ENCODE measurements around the gene DUSP7.

DNA sequence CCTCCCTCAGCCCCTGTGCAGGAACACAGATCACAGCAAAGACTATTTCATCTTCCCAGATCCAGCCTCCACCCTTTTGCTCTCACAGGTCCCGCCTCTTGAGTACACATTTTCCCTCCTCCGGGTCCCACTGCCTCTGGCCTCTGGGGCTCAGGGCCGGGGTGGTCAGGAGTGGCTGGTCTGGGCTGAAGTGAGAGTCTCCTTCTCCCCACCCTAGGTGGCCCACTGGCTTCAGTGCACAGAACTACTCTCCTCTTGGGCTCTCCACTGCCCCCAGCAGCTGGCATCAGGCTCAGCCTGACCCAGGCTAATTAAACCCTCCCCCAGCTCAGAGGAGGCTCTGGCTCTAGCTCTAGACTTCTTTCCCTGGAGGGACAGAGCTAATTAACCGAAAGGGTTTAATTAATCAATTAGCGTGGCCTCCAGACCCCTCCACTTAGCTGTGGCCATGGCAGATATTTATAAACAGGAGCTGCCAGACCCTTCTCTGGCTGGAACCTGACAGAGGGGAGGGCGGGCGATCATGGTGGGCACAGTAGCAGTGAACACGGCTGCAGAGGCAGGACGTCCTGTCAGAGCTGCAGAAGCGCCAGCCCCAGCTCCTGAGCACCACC is 15.1 kb downstream of the DUSP7 start:
- no peak for TF ChIP-seq CREM (IDR thresholded peaks at IDR 0.05; ENCODE audit: low read depth)
- TF ChIP-seq NONO (IDR thresholded peaks at IDR 0.05; ENCODE audit: low read depth in 2 of 2, low read length in 1 of 2): no peak
- no peak for TF ChIP-seq JUN (IDR thresholded peaks at IDR 0.05; ENCODE audit: borderline replicate concordance, low read depth, low read length)
- TF ChIP-seq JUN (CRISPR knock-in tag; IDR thresholded peaks at IDR 0.05; ENCODE audit: borderline replicate concordance): no peak
- no peak for TF ChIP-seq EHMT2 (IDR thresholded peaks at IDR 0.05)
- no peak for TF ChIP-seq MTA2 (IDR thresholded peaks at IDR 0.05; ENCODE audit: low read depth)
- TF ChIP-seq XRCC5 (IDR thresholded peaks at IDR 0.05; ENCODE audit: low read depth, low read length): no peak
- no peak for TF ChIP-seq RHOXF2B (CRISPR knock-in tag; conservative IDR thresholded peaks at IDR 0.05)
- TF ChIP-seq, protein P1, sequence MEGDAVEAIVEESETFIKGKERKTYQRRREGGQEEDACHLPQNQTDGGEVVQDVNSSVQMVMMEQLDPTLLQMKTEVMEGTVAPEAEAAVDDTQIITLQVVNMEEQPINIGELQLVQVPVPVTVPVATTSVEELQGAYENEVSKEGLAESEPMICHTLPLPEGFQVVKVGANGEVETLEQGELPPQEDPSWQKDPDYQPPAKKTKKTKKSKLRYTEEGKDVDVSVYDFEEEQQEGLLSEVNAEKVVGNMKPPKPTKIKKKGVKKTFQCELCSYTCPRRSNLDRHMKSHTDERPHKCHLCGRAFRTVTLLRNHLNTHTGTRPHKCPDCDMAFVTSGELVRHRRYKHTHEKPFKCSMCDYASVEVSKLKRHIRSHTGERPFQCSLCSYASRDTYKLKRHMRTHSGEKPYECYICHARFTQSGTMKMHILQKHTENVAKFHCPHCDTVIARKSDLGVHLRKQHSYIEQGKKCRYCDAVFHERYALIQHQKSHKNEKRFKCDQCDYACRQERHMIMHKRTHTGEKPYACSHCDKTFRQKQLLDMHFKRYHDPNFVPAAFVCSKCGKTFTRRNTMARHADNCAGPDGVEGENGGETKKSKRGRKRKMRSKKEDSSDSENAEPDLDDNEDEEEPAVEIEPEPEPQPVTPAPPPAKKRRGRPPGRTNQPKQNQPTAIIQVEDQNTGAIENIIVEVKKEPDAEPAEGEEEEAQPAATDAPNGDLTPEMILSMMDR (IDR thresholded peaks at IDR 0.05 in 2 of 3, conservative IDR thresholded peaks at IDR 0.05 in 1 of 3; ENCODE audit: insufficient read depth in 2 of 3, low read depth in 1 of 3, low read length in 3 of 3): peak in 2 of 3 experiments; percentile 4 to 37; a peak in 2 of 6 replicates
- TF ChIP-seq SIX5 (IDR thresholded peaks at IDR 0.05; ENCODE audit: borderline replicate concordance in 1 of 2, insufficient read depth in 1 of 2, low read depth in 1 of 2, low read length in 2 of 2): no peak
- TF ChIP-seq ZC3H11A (IDR thresholded peaks at IDR 0.05; ENCODE audit: low read depth, low read length): no peak
